Fibroblast of skin of left quadriceps (primary cell): Measurements from ENCODE around the gene RTBDN.

Experiments
- DNase-seq, 2 experiments: peaks; one replicate each; pipeline ENCODE4 v3.0.0-alpha.2; 2013; ENCODE audit warnings: low read depth in 2 of 2

Gene RTBDN

DNA sequence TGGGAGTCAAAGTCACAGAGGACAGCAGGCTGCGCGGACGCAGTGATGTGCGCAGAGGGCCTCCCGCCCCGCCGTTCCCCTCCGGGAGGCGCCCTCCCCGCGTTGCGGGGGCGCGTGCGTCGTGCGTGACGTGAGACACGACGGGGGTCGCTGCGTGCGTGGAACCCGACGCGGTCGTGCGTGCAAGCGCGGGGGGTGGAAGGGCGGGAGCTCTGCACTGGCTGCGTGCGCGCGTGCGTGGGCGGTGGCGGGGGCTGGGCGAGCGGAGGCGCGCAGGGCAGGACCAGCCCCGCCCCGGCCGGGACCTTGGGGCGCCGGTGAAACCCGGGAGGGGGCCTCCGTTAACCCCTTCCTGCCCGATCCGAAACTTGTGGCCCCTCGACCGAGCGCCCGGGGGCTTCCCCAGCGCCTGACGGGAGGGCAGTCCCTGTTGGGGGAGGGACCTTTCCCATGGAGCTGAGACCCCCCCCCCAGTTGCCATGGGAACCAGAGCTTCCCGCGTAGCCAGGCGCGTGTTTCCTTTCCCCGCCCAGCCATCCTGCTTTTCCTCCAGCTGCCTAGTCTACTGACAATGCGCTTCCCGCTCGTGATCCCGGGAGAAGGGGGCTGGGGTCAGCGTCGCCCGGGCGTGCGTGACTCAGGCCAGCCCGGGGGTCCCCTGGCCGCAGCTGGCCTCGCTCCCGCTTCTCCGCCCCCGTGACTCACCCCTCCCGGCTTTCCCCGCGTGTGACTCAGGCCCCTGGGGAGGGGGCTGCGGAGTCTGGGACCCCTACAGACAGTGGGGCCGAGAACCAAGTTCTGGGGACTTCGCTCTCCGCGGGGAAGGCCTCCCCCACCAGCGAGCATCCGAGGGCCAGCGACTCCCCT lies 51.7 kb downstream of the RTBDN start:
- peak; percentile 64 for DNase-seq

DNA sequence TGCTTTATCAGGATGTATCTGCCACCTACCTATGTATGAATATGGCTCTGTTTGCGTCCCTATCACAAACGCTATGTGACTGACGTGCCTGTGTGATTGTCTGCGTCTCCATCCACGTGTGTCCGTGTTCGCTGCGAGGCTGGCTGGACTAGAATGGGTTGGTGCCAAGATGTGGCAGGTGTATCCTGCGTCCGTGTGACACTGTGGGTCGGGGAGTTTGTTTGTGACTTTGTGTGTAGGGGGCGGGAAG lies 52.3 kb downstream of the RTBDN start:
- no peak for DNase-seq

DNA sequence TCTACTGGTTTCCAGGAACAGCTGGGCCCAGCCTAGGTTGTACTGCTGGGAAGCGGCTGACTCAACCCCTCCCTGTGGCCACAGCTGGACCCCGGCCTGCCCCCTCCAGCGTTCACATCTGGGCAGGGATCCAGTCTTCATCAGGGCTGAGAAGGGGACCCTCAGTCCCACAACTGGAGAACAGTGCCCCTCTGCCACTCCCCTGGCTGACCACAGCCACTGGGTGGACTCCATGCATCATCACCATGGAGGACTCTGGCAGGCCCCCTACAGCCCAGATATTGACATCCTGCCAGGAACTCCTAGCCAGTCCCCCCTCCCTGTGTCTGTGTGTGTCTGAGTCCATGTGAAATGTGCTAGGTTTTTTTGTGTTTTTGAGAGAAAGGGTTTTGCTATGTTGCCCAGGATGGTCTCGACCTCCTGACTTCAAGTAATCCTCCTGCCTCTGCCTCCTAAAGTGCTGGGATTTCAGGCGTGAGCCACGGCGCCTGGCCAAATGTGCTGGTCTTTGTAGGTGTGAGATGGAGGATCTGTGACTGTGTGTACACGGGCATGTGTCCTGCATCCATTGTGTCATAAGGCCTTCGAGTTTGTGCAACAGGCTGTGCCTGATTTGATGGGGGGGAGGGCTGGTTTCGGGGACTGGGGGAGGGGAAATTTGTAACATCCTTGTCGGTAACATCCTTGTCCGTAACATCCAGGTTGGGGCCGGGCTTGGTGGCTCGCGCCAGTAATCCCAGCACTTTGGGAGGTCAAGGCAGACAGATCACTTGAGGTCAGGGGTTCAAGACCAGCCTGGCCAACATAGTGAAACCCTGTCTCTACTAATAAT lies 55.0 kb downstream of the RTBDN start:
- peak; percentile 71 to 75 for DNase-seq

DNA sequence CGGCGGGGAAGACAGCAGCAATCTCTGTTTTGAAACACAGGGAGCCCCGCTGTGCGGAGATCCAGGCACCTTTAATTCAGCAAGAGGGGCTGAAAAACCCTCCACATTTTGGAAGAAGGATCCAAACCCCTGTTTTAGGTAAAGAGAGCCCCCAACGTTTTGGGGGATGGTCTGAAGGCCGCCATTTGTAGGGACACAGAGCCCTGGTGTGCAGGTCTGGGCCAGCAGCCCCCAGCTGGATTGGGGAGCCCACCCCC lies 55.5 kb downstream of the RTBDN start:
- DNase-seq = no peak

DNA sequence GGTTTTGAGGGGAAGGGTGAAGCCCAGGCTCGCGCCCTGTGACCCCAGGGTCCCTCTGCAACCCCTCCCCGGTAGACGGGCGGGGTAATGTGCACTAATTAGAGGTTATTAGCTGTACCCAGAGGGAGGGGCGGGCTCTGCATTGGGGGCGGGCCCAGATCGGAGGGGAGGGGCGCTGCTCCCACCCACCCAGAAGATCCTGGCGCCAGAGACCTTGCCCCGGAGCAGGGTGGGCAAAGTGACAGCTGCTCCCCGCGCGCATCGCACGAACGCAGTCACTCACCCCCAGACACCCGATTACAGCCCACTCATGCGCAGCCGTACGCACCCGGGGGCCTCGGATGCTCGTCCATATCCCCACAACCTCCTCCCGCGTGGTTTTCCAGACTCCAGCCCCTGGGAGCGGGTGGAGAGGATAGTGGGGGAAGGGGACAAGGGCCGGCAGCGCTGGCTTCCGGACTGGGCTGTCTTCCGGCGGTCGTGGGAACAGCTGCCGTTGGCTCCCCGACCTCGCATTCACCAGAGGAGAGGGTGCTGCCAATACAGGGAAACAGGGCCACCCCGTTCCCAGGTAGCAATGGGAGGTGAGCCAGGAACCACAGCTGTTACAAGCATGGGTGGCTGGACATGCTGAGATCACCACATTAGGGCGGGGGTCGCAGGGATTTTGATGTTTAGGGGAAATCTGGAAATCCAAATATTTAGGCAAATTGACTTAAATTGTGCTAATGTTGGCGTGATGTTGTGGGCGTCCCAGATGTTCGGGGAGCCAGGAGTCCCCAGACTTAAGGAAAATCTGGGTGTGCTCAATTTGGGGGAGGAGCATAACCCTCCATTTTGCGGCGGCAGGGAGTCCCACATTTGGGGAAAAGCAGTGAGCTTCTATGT lies 56.1 kb downstream of the RTBDN start:
- peak; percentile 50 to 55 for DNase-seq

DNA sequence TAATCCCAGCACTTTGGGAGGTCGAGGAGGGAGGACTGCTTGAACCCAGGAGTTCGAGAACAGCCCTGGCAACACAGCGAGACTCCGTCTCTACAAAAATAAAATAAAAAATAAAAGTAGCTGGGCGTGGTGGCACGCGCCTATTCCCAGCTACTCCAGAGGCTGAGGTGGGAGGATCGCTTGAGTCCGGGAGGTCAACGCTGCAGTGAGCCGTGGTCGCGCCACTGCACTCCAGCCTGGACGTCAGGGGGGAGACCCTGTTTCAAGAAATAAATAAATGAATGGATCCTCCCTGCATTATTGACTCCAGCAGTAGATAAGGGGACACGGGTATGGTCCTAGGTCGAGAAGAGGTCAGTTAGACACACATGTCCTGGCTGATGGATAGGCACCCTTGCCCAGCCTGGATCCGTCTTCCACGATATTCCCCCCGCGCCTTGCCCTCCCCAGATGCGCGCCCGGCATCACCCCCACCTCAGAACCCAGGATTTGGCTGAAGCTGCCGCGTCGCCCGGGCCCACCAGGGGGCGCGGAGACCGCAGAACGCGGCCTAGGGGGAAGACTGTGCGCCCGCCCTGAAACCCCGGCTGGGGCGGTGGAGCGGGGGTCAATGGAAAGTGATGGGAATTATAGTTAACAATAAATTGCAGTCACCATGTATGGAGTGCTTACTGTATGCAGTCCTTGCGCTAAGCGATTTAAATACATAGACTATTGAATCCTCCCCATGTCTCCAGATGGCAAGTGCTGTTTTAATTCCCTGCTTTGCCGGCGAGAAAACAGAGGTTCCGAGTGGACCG lies 57.0 kb downstream of the RTBDN start:
- DNase-seq = no peak
